GM23338 (cell line): ENCODE results near the gene HOATZ. TPM values are rescaled to one million over a fixed set of nuclear protein-coding genes. Genes with fewer than 3 reads are reported as not detected.

Experiments used
- ATAC-seq: fragments of 200-7000 bp; cut with Tn5 transposase; 3 replicates; pipeline ENCODE4 v1.9.1; 2020
- DNase-seq: peaks from one replicate; pipeline ENCODE4 v3.0.0-alpha.2; 2015; ENCODE audit warnings: low spot score
- H2AFZ ChIP-seq: fragments of 200-600 bp; sonication (generic); 2 replicates; pipeline ENCODE4 v1.8.0; 2016; ENCODE audit warnings: antibody characterized with exemption, mild to moderate bottlenecking, moderate library complexity
- H3F3A ChIP-seq: fragments of 200-600 bp; sonication (generic); replicated peaks from 2 replicates; pipeline ENCODE4 v1.8.0; 2017; ENCODE audit warnings: antibody characterized with exemption, mixed run types, low read depth
- H3K27ac ChIP-seq: fragments of 200-600 bp; sonication (generic); 2 replicates; pipeline ENCODE4 v1.6.1; 2016; ENCODE audit warnings: low read depth
- H3K27me3 ChIP-seq: fragments of 200-600 bp; sonication (generic); 2 replicates; pipeline ENCODE4 v1.8.0; 2016; ENCODE audit warnings: mild to moderate bottlenecking, mixed run types, moderate library complexity; ENCODE audit not compliant: insufficient read depth
- H3K36me3 ChIP-seq: fragments of 200-600 bp; sonication (generic); 2 replicates; pipeline ENCODE4 v1.8.0; 2016; ENCODE audit warnings: mild to moderate bottlenecking; ENCODE audit not compliant: insufficient read depth
- H3K4me1 ChIP-seq: fragments of 200-600 bp; sonication (generic); 2 replicates; pipeline ENCODE4 v1.8.0; 2016; ENCODE audit warnings: mild to moderate bottlenecking, moderate library complexity; ENCODE audit not compliant: insufficient read depth
- H3K4me2 ChIP-seq: fragments of 200-600 bp; sonication (generic); 2 replicates; pipeline ENCODE4 v1.7.1; 2017; ENCODE audit warnings: mixed run types
- H3K4me3 ChIP-seq: fragments of 200-600 bp; sonication (generic); 2 replicates; pipeline ENCODE4 v1.6.1; 2016; ENCODE audit warnings: mixed run types
- H3K79me2 ChIP-seq: fragments of 200-600 bp; sonication (generic); replicated peaks from 2 replicates; pipeline ENCODE4 v1.8.0; 2017; ENCODE audit warnings: mild to moderate bottlenecking; ENCODE audit not compliant: insufficient read depth
- H3K9me2 ChIP-seq: fragments of 200-600 bp; sonication (generic); 2 replicates; pipeline ENCODE4 v1.8.0; 2017; ENCODE audit not compliant: insufficient read depth
- H4K20me1 ChIP-seq: fragments of 200-600 bp; sonication (generic); replicated peaks from 2 replicates; pipeline ENCODE4 v1.8.0; 2017; ENCODE audit warnings: mild to moderate bottlenecking; ENCODE audit not compliant: insufficient read depth
- H3K27ac Mint-ChIP-seq: 2 replicates; pipeline ENCODE4 v1.8.0; 2020; ENCODE audit warnings: inconsistent platforms, mild to moderate bottlenecking, moderate library complexity, mixed read lengths
- H3K27me3 Mint-ChIP-seq: 3 replicates; pipeline ENCODE4 v1.8.0; 2022; ENCODE audit warnings: low read depth, mild to moderate bottlenecking, moderate library complexity, mixed read lengths, inconsistent platforms; ENCODE audit not compliant: insufficient read depth, poor library complexity
- H3K36me3 Mint-ChIP-seq: 3 replicates; pipeline ENCODE4 v1.8.0; 2021; ENCODE audit warnings: low read depth, mild to moderate bottlenecking, inconsistent platforms, moderate library complexity, mixed read lengths
- H3K4me1 Mint-ChIP-seq: 3 replicates; pipeline ENCODE4 v1.8.0; 2020; ENCODE audit warnings: mild to moderate bottlenecking, inconsistent platforms, mixed read lengths
- H3K4me3 Mint-ChIP-seq: 3 replicates; pipeline ENCODE4 v1.8.0; 2021; ENCODE audit warnings: moderate library complexity, mild to moderate bottlenecking, inconsistent platforms, mixed read lengths
- H3K9me3 Mint-ChIP-seq: 3 replicates; pipeline ENCODE4 v1.8.0; 2020; ENCODE audit warnings: moderate library complexity, mild to moderate bottlenecking, inconsistent platforms, mixed read lengths
- CTCF ChIP-seq, 2 experiments: fragments of 200-600 bp in 1 of 2; sonication (generic) in 1 of 2; conservative IDR thresholded peaks; 2 replicates each; pipeline versions ENCODE4 v1.5.1 to v1.6.1; 2016 to 2017; ENCODE audit warnings: antibody characterized with exemption in 2 of 2, low read depth in 2 of 2, mild to moderate bottlenecking in 2 of 2, moderate library complexity in 1 of 2
- ETS1 ChIP-seq: IDR thresholded peaks from 2 replicates; pipeline ENCODE4 v1.6.1; 2016; ENCODE audit warnings: antibody characterized with exemption
- EZH2phosphoT487 ChIP-seq: fragments of 200-600 bp; sonication (generic); IDR thresholded peaks from one replicate; pipeline ENCODE4 v1.8.1; 2018; ENCODE audit warnings: antibody characterized with exemption; ENCODE audit not compliant: unreplicated experiment
- JUNB ChIP-seq: IDR thresholded peaks from one replicate; pipeline ENCODE4 v1.6.1; 2016; ENCODE audit warnings: antibody characterized with exemption; ENCODE audit not compliant: unreplicated experiment
- NANOG ChIP-seq: IDR thresholded peaks from 2 replicates; pipeline ENCODE4 v1.6.1; 2016; ENCODE audit warnings: antibody characterized with exemption, borderline replicate concordance
- REST ChIP-seq: IDR thresholded peaks from one replicate; pipeline ENCODE4 v1.6.1; 2018; ENCODE audit warnings: antibody characterized with exemption; ENCODE audit not compliant: unreplicated experiment
- STAT1 ChIP-seq: IDR thresholded peaks from one replicate; pipeline ENCODE4 v1.6.1; 2016; ENCODE audit warnings: antibody characterized with exemption; ENCODE audit not compliant: unreplicated experiment
- ZNF114 ChIP-seq: fragments of 250-450 bp; sonication (Bioruptor Pico); IDR thresholded peaks from 2 replicates; pipeline ENCODE4 v1.5.0; 2020; ENCODE audit warnings: mild to moderate bottlenecking, moderate library complexity
- ZNF462 ChIP-seq: fragments of 250-450 bp; sonication (Bioruptor Pico); IDR thresholded peaks from 2 replicates; pipeline ENCODE4 v1.5.0; 2020; ENCODE audit warnings: mild to moderate bottlenecking, moderate library complexity
- polyA plus RNA-seq: library from polyadenylated mRNA; unstranded; fragments of >200 nt; fragmentation: Nextera tagmentation; extraction: Ambion mirVana; gene quantifications from 2 replicates; pipeline ENCODE4 v1.2.1, GENCODE V29; 2016
- total RNA-seq: library from RNA; depleted of rRNA; stranded (reverse); fragments of >200 nt; shearing (Covaris generic); gene quantifications from 2 replicates; pipeline ENCODE4 v1.2.3, GENCODE V29; 2014

HOATZ gene
- total and polyA plus RNA-seq, 2 experiments from 2014 or later: not detected

GRCh38 chr11:111562692-111563389 lies 48.3 kb downstream of the HOATZ start:
- no peak for TF ChIP-seq REST
- no peak for TF ChIP-seq ETS1
- TF ChIP-seq EZH2phosphoT487: no peak
- TF ChIP-seq ZNF114 (CRISPR knock-in tag): no peak
- TF ChIP-seq JUNB: no peak
- no peak for TF ChIP-seq CTCF (conservative IDR thresholded peaks at IDR 0.05; ENCODE audit: low read depth in 2 of 2)
- TF ChIP-seq NANOG: no peak
- TF ChIP-seq STAT1: no peak
- TF ChIP-seq ZNF462 (CRISPR knock-in tag): no peak
- H3K27ac Mint-ChIP-seq: peak overlapping the region; percentile 53; the same call in 1 of the 2 replicates
- H3K9me3 Mint-ChIP-seq: no peaks in the 10 kb centered on the region

More at GRCh38 chr11:111562692-111563389, 48.3 kb downstream of the HOATZ start:
- peak overlapping the region; percentile 75 for H3K27ac ChIP-seq
- no peak overlapping the region for H3K4me3 ChIP-seq
- no peaks in the 10 kb centered on the region for H4K20me1 ChIP-seq
- H3K27me3 ChIP-seq: no peaks in the 10 kb centered on the region
- no peak overlapping the region for H3K4me3 Mint-ChIP-seq
- H3K36me3 Mint-ChIP-seq: no peaks in the 10 kb centered on the region
- H3K4me2 ChIP-seq: 0 out of 2 replicates have a peak overlapping the region, but pooled peaks have one; percentile 15
- H3K36me3 ChIP-seq: no peaks in the 10 kb centered on the region
- H3K4me1 Mint-ChIP-seq: peaks cover 38% of the 10 kb centered on the region
- no peak overlapping the region for H2AFZ ChIP-seq
- H3K27me3 Mint-ChIP-seq: peaks cover 10% of the 10 kb centered on the region
- no peak for ATAC-seq
- no peaks in the 10 kb centered on the region for H3F3A ChIP-seq
- no peaks in the 10 kb centered on the region for H3K79me2 ChIP-seq
- peaks cover 54% of the 10 kb centered on the region for H3K4me1 ChIP-seq
- no peaks in the 10 kb centered on the region for H3K9me2 ChIP-seq
- no peak for DNase-seq
